Measurements from ENCODE around the gene ZNF768.

DNA sequence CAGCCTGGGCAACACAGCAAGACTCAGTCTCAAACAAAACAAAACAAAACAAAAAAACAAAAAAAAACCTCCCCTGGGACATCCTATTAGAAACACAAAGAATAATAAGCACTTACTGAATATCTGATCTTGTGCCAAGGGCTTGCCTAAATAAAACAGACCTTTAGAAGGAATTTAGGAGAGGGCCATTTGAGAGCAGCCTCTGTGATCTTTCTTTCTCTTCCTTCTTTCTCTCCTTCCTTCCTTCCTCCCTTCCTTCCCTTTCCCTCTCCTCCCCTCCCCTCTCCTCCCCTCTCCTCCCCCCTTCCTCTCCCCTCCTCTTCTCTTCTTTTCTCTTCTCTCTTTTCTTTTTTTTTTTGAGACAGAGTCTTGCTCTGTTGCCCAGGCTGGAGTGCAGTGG lies 41.5 kb downstream of the ZNF768 start:
- TF ChIP-seq, protein P1, sequence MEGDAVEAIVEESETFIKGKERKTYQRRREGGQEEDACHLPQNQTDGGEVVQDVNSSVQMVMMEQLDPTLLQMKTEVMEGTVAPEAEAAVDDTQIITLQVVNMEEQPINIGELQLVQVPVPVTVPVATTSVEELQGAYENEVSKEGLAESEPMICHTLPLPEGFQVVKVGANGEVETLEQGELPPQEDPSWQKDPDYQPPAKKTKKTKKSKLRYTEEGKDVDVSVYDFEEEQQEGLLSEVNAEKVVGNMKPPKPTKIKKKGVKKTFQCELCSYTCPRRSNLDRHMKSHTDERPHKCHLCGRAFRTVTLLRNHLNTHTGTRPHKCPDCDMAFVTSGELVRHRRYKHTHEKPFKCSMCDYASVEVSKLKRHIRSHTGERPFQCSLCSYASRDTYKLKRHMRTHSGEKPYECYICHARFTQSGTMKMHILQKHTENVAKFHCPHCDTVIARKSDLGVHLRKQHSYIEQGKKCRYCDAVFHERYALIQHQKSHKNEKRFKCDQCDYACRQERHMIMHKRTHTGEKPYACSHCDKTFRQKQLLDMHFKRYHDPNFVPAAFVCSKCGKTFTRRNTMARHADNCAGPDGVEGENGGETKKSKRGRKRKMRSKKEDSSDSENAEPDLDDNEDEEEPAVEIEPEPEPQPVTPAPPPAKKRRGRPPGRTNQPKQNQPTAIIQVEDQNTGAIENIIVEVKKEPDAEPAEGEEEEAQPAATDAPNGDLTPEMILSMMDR (IDR thresholded peaks at IDR 0.05), result no peak
- TF ChIP-seq POLR2A (IDR thresholded peaks at IDR 0.05) (no peak), POLR2AphosphoS5 (IDR thresholded peaks at IDR 0.05) (no peak)

Measured in breast epithelium (tissue), 3 donors.